Upper lobe of left lung (tissue), 6 donors: Measurements from ENCODE around the gene CYP26B1. TPM values are rescaled to one million over a fixed set of nuclear protein-coding genes. Genes with fewer than 3 reads are reported as not detected.
A peak's percentile ranks its signal among the peaks of the same experiment; 100 is the strongest.

Experiments
- ATAC-seq, 2 donors: fragments of 200-7000 bp; cut with Tn5 transposase; one replicate each; pipeline ENCODE4 v1.9.1; 2022; ENCODE audit warnings: mild to moderate bottlenecking in 2 of 2, moderate library complexity in 2 of 2; ENCODE audit not compliant: low FRiP score in 2 of 2
- DNase-seq, 2 donors: peaks; one replicate each; pipeline ENCODE4 v3.0.0-alpha.2; 2019 to 2020
- H3K27ac ChIP-seq, 4 donors: fragments of 200-600 bp; sonication (generic); one replicate each; pipeline ENCODE4 v1.5.1; 2016 to 2019
- H3K27me3 ChIP-seq, 4 donors: fragments of 200-600 bp; sonication (generic); one replicate each; pipeline ENCODE4 v1.5.1; 2017 to 2019
- H3K36me3 ChIP-seq, 4 donors: fragments of 200-600 bp; sonication (generic); one replicate each; pipeline ENCODE4 v1.5.1; 2016 to 2019
- H3K4me1 ChIP-seq, 4 donors: fragments of 200-600 bp; sonication (generic); one replicate each; pipeline ENCODE4 v1.5.1; 2018 to 2019
- H3K4me3 ChIP-seq, 4 donors: fragments of 200-600 bp; sonication (generic); one replicate each; pipeline ENCODE4 v1.5.1; 2017 to 2019; ENCODE audit warnings: mild to moderate bottlenecking in 2 of 4, moderate library complexity in 1 of 4
- H3K9me3 ChIP-seq, 4 donors: fragments of 200-600 bp; sonication (generic); one replicate each; pipeline ENCODE4 v1.5.1; 2018 to 2019
- EP300 ChIP-seq, 4 donors: sonication (generic); formaldehyde crosslinking; IDR thresholded peaks; one replicate each; pipeline ENCODE4 v1.5.1; 2017; ENCODE audit warnings: antibody characterized with exemption in 4 of 4, control low read depth in 2 of 4
- POLR2A ChIP-seq, 4 donors: fragments of 450-650 bp; IDR thresholded peaks; one replicate each; pipeline ENCODE4 v1.5.1; 2016 to 2017; ENCODE audit warnings: antibody characterized with exemption in 4 of 4, mild to moderate bottlenecking in 2 of 4
- POLR2AphosphoS5 ChIP-seq, 2 donors: sonication (generic); formaldehyde crosslinking; IDR thresholded peaks; one replicate each; pipeline ENCODE4 v1.5.1; 2017; ENCODE audit warnings: antibody characterized with exemption in 2 of 2
- WGBS, 2 donors: methylation state at CpG; one replicate each; pipeline ENCODE4 v1.1.5; 2017 to 2018; 5-methylcytosine and 5-hydroxymethylcytosine counted together
- total RNA-seq, 6 donors: library from RNA; depleted of rRNA in 4 of 6; stranded (reverse); fragments of >200 nt in 4 of 6; gene quantifications; one replicate each; pipeline versions ENCODE4 v1.1.0 to v1.2.1, GENCODE V29; 2016 to 2021
- TF ChIP-seq, protein P1 (sequence below), 6 experiments: fragments of 450-650 bp in 4 of 6; fragments of 200-600 bp in 2 of 6; sonication (generic) in 2 of 6; IDR thresholded peaks; one replicate each; pipeline ENCODE4 v1.5.1; 2016 to 2019; ENCODE audit warnings: antibody characterized with exemption in 6 of 6
- donor health status: DM: no; HTN: no; CAD: no; lungs with moderate emphysema.
- donor health status: DM: no; HTN: yes; CAD: no; lungs with severe emphysema.

The CYP26B1 gene
- total RNA-seq, 6 donors from 2014 or later, result 0.89 to 4.8 (median 4.5) TPM; not detected in 1

GRCh38 chr2:72109291-72109690, 38.4 kb downstream of the CYP26B1 start:
- Histone ChIP-seq H3K27me3 (no peaks in the 10 kb centered on the region), H3K27ac (no peak overlapping the region), H3K9me3 (no peaks in the 10 kb centered on the region), H3K36me3 (no peaks in the 10 kb centered on the region), H3K4me3 (no peak overlapping the region), H3K4me1 (no peaks in the 10 kb centered on the region)
- no peak for ATAC-seq
- 85 to 88% methylated on average over 1 to 3 of the region's 3 CpGs for WGBS, 2 donors
- no peak for TF ChIP-seq EP300 (IDR thresholded peaks at IDR 0.05)
- TF ChIP-seq POLR2A (IDR thresholded peaks at IDR 0.05), result no peak
- TF ChIP-seq POLR2AphosphoS5 (IDR thresholded peaks at IDR 0.05), result no peak
- TF ChIP-seq, protein P1, sequence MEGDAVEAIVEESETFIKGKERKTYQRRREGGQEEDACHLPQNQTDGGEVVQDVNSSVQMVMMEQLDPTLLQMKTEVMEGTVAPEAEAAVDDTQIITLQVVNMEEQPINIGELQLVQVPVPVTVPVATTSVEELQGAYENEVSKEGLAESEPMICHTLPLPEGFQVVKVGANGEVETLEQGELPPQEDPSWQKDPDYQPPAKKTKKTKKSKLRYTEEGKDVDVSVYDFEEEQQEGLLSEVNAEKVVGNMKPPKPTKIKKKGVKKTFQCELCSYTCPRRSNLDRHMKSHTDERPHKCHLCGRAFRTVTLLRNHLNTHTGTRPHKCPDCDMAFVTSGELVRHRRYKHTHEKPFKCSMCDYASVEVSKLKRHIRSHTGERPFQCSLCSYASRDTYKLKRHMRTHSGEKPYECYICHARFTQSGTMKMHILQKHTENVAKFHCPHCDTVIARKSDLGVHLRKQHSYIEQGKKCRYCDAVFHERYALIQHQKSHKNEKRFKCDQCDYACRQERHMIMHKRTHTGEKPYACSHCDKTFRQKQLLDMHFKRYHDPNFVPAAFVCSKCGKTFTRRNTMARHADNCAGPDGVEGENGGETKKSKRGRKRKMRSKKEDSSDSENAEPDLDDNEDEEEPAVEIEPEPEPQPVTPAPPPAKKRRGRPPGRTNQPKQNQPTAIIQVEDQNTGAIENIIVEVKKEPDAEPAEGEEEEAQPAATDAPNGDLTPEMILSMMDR (IDR thresholded peaks at IDR 0.05), result no peak
- DNase-seq, result no peak

- H3K4me1 ChIP-seq, result no peaks in the 10 kb centered on the region
- WGBS, 2 donors, result 66 to 71% methylated on average over 3 of the region's 3 CpGs
- TF ChIP-seq, protein P1 (IDR thresholded peaks at IDR 0.05), result no peak
- TF ChIP-seq EP300 (IDR thresholded peaks at IDR 0.05), result no peak
- TF ChIP-seq POLR2AphosphoS5 (IDR thresholded peaks at IDR 0.05), result no peak
- TF ChIP-seq POLR2A (IDR thresholded peaks at IDR 0.05), result no peak
- no peak overlapping the region for H3K27ac ChIP-seq
- H3K9me3 ChIP-seq, result no peaks in the 10 kb centered on the region
- H3K27me3 ChIP-seq, result no peaks in the 10 kb centered on the region
- DNase-seq (no peak), ATAC-seq (no peak)
- H3K4me3 ChIP-seq, result no peak overlapping the region
- H3K36me3 ChIP-seq, result no peaks in the 10 kb centered on the region
Measured at GRCh38 chr2:72108121-72108520, 39.5 kb downstream of the CYP26B1 start.

DNA sequence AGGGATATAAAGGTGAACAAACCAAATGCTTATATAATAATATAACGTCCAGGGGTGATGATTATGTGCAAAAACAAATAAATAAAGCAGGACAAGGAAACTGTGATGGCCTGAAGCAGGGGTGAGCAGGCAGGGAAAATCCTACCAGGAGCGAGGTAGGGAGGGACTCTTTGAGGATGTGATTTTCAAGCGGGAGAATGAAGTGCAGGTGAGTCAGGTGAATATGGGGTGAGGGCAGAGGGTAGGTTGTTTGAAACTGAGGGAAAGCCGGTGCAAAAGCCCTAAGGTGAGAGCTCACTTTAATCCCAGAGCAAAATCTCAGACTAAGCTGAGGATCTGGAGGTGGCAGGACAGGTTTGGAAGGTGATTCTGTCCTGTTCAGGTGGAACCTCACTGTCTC, 40.7 kb downstream of the CYP26B1 start:
- Histone ChIP-seq H3K27me3 (no peaks in the 10 kb centered on the region), H3K4me1 (no peaks in the 10 kb centered on the region), H3K4me3 (no peak overlapping the region), H3K27ac (no peak overlapping the region), H3K36me3 (no peaks in the 10 kb centered on the region), H3K9me3 (no peaks in the 10 kb centered on the region)
- no peak for ATAC-seq
- TF ChIP-seq EP300 (IDR thresholded peaks at IDR 0.05) (no peak), POLR2A (IDR thresholded peaks at IDR 0.05) (no peak), POLR2AphosphoS5 (IDR thresholded peaks at IDR 0.05) (no peak)
- TF ChIP-seq, protein P1 (IDR thresholded peaks at IDR 0.05), result no peak
- WGBS, 2 donors, result 49 to 66% methylated on average over 4 of the region's 4 CpGs
- no peak for DNase-seq

DNA sequence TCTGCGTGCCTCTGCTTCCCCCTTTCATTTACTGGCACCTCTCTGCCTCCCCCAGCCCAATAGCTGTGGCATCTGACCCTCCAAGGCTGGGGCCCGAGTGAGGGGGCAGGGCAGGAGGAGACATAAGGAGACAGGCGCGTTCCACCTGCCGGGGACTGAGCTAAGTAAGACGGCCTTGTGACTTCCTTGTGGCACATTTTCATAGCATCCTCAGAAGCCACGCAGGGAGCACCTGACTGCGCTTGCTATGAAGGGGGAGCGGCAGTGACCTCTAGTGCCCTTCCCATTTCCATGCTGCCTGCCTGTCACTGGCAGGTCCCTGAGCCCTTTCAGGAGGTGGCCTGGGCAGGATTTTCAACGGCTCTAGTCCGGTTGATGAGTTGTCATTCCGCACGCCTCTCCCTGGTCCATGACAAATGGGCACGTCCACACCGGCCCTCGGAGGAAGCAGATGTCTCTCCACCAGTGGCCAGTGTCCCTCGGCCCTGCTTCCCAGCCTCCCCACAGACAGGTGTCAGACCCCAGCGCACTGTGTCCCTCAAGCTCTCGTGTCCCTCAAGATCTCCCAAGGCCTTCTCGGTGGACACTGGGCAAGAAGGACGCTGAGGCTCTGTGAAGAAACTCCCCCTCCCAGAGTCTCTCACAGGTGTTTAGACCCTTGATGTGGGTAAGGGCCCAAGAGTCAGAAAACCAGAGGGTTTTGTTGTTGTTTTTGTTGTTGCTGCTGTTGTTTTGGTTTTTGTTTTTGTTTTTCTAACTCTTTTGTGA, 42.7 kb downstream of the CYP26B1 start:
- H3K36me3 ChIP-seq, result no peaks in the 10 kb centered on the region
- ATAC-seq, result peak in 1 of 2 donors; percentile 26
- TF ChIP-seq POLR2A (IDR thresholded peaks at IDR 0.05) (no peak), POLR2AphosphoS5 (IDR thresholded peaks at IDR 0.05) (no peak)
- TF ChIP-seq, protein P1 (IDR thresholded peaks at IDR 0.05), result no peak
- WGBS, 2 donors, result 67 to 81% methylated on average over 10 to 21 of the region's 21 CpGs
- H3K27ac ChIP-seq, result no peak overlapping the region
- H3K27me3 ChIP-seq, result no peaks in the 10 kb centered on the region
- H3K4me1 ChIP-seq, result no peaks in the 10 kb centered on the region
- peak in 1 of 2 donors; percentile 36 for DNase-seq
- H3K4me3 ChIP-seq, result no peak overlapping the region
- H3K9me3 ChIP-seq, result no peaks in the 10 kb centered on the region

DNA sequence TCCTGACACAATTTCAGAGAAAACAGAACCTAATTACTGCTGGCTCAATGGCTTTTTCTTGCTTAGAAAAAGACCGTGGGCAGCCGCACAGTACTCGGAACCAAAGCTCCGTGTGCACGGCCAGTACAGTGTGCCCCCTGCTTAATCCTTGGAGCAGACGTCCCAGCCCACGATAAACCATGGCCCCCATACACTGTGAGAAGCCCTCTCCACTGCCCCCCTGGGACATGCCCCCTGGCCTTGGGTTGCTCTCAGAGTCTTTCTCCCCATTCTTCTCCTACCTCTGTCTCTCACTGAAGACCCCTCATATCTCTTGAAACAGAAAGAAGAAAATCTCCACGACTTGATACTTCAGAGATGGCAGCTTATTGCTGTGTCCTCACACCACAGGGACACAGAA, 44.0 kb downstream of the CYP26B1 start:
- Histone ChIP-seq H3K9me3 (no peaks in the 10 kb centered on the region), H3K27me3 (no peaks in the 10 kb centered on the region), H3K27ac (no peak overlapping the region), H3K4me1 (no peaks in the 10 kb centered on the region), H3K4me3 (no peak overlapping the region), H3K36me3 (no peaks in the 10 kb centered on the region)
- WGBS, 2 donors, result 88 to 93% methylated on average over 8 of the region's 8 CpGs
- ATAC-seq, result no peak
- no peak for TF ChIP-seq EP300 (IDR thresholded peaks at IDR 0.05)
- TF ChIP-seq, protein P1 (IDR thresholded peaks at IDR 0.05), result no peak
- peak in 1 of 2 donors; percentile 5 for DNase-seq
